IMR-90 (cell line): Measurements from ENCODE around the gene KCNQ5.

Experiments used
- RAD21 ChIP-seq: IDR thresholded peaks from 2 replicates; pipeline ENCODE4 v1.6.1; 2012; ENCODE audit warnings: low read length, improper control_type of control experiment
- TF ChIP-seq, protein P1 (sequence below): conservative IDR thresholded peaks from 2 replicates; pipeline ENCODE4 v1.5.1; 2012; ENCODE audit warnings: mild to moderate bottlenecking, low read depth, low read length, improper control_type of control experiment

DNA sequence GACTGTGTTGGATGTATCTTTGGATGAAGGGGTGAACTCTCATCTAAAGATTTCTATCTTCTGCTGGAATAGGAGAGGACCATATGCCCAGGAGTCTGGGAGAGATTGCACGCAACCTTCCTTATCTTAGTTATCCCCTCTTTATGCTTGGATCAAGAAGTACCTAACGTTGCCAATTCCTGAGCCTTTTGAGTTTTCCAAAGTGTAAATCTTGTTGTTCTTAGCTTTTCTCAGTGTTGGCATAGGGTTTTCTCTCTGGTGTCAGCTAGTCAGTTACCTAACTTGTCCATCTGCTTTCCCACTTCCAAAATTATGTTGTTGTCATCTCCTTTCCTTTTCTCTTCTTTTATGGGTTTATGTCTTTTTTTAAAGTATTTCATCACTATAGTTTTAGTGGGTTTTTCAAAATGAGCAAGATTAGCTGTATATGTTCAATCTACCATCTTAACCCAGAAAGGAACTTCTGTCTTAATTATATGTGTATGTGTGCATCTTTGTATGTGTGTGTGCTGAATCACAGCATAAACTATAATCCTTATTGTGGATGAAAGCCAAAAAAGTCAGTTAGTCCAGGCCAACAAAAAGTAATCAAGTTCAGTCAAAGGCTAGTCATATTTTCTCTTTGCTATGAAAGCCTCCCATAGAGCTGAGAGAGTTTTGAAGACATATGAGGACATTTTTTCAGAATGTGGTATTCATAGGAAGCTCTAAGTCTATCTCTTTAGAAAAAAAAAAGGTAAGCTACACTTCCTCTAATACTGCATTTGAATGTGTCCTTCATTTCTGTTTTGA, 531.3 kb downstream of the KCNQ5 start:
- TF ChIP-seq, protein P1, sequence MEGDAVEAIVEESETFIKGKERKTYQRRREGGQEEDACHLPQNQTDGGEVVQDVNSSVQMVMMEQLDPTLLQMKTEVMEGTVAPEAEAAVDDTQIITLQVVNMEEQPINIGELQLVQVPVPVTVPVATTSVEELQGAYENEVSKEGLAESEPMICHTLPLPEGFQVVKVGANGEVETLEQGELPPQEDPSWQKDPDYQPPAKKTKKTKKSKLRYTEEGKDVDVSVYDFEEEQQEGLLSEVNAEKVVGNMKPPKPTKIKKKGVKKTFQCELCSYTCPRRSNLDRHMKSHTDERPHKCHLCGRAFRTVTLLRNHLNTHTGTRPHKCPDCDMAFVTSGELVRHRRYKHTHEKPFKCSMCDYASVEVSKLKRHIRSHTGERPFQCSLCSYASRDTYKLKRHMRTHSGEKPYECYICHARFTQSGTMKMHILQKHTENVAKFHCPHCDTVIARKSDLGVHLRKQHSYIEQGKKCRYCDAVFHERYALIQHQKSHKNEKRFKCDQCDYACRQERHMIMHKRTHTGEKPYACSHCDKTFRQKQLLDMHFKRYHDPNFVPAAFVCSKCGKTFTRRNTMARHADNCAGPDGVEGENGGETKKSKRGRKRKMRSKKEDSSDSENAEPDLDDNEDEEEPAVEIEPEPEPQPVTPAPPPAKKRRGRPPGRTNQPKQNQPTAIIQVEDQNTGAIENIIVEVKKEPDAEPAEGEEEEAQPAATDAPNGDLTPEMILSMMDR = no peak
- no peak for TF ChIP-seq RAD21
